Measurements from ENCODE around the gene OSM. TPM values are rescaled to one million over a fixed set of nuclear protein-coding genes. Genes with fewer than 3 reads are reported as not detected.

OSM gene
- total and polyA plus RNA-seq, 2 donors (not counting 3 experiments of a cell fraction or from before 2014, with no cell fraction given), result not detected

DNA sequence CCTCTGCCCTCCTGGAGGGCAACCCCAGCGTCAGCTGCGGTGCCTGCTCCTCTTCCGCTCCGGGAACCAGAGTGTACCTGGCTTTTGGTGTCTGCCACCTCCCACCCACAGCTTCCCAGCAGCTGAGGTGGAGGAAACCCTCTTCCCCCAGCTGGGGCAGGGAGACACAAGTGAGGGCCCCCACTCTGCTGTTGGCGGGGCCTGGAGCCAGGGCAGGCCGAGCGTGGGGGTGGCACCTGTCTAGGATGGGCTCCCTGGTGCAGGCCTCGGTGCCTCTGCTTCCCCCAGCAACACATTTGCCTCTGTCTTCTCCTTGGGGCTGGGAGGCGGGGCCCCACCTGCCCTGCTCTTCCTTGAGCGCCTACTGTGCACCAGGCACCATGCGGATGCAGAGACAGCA lies 6.4 kb downstream of the OSM start:
- Histone ChIP-seq H3K4me2 (ENCODE audit: insufficient read depth, low read length) (no peak overlapping the region), H3K27ac (ENCODE audit: insufficient read depth, low read depth, low read length) (no peak overlapping the region), H3K9ac (replicated peaks; ENCODE audit: extremely low read depth, insufficient read depth, low read length) (no peak overlapping the region), H2AFZ (ENCODE audit: low read depth, low read length) (no peak overlapping the region), H3K27me3 (ENCODE audit: control insufficient read depth in 2 of 2, insufficient read depth in 2 of 2, low read length in 2 of 2) (no peaks in the 10 kb centered on the region), H3K36me3 (ENCODE audit: control insufficient read depth in 2 of 2, extremely low read depth in 1 of 2, insufficient read depth in 2 of 2, low read length in 2 of 2) (no peaks in the 10 kb centered on the region), H3K79me2 (ENCODE audit: control insufficient read depth, insufficient read depth, low read length) (no peaks in the 10 kb centered on the region), H4K20me1 (replicated peaks; ENCODE audit: control insufficient read depth, extremely low read depth, insufficient read depth, low read length) (no peaks in the 10 kb centered on the region), H3K4me1 (ENCODE audit: control insufficient read depth, extremely low read depth, insufficient read depth, low read length) (peaks cover 10% of the 10 kb centered on the region), H3K4me3 (replicated peaks in 1 of 3; ENCODE audit: insufficient read depth in 1 of 3, low read depth in 1 of 3, low read length in 3 of 3) (no peak overlapping the region), H3K9me3 (replicated peaks; ENCODE audit: control insufficient read depth, insufficient read depth, low read length) (no peaks in the 10 kb centered on the region), H3K9me1 (replicated peaks; ENCODE audit: control insufficient read depth, extremely low read depth, insufficient read depth, low read length) (no peaks in the 10 kb centered on the region)
- FAIRE-seq (no peak), DNase-seq (ENCODE audit: low read depth, low spot score) (no peak)
- intact Hi-C loops (cut with micrococcal nuclease) (no loop called here), dilution Hi-C loops (cut with MboI; ENCODE audit: extremely low pct_ligation_motif_present, low sequenced_read_pairs) (no loop called here)
- BruUV-seq (replicated peaks), result no TSS peak
- ChIA-PET CTCF (interaction anchor here (1.4 to 3.7 kb wide), 2 partner anchors 127 to 152 kb away, joined by 6 to 56 read pairs; partner anchors contain the start of gene RNF215), POLR2A (no interaction called here)
- TF ChIP-seq, protein P1, sequence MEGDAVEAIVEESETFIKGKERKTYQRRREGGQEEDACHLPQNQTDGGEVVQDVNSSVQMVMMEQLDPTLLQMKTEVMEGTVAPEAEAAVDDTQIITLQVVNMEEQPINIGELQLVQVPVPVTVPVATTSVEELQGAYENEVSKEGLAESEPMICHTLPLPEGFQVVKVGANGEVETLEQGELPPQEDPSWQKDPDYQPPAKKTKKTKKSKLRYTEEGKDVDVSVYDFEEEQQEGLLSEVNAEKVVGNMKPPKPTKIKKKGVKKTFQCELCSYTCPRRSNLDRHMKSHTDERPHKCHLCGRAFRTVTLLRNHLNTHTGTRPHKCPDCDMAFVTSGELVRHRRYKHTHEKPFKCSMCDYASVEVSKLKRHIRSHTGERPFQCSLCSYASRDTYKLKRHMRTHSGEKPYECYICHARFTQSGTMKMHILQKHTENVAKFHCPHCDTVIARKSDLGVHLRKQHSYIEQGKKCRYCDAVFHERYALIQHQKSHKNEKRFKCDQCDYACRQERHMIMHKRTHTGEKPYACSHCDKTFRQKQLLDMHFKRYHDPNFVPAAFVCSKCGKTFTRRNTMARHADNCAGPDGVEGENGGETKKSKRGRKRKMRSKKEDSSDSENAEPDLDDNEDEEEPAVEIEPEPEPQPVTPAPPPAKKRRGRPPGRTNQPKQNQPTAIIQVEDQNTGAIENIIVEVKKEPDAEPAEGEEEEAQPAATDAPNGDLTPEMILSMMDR (IDR thresholded peaks at IDR 0.05; ENCODE audit: extremely low read depth in 1 of 2, insufficient read depth in 1 of 2, low read depth in 1 of 2, low read length in 2 of 2), result no peak
- TF ChIP-seq FOS (IDR thresholded peaks at IDR 0.05; ENCODE audit: borderline replicate concordance, insufficient read depth, low read length), result no peak
- no peak for TF ChIP-seq POLR2A (IDR thresholded peaks at IDR 0.05; ENCODE audit: low read depth, low read length)
- TF ChIP-seq EZH2 (IDR thresholded peaks at IDR 0.05; ENCODE audit: borderline replicate concordance, low read depth, low read length, severe bottlenecking), result no peak
- no peak for TF ChIP-seq POLR2AphosphoS5 (IDR thresholded peaks at IDR 0.05; ENCODE audit: insufficient read depth, low read depth, low read length)

GRCh38 chr22:30254314-30254713 lies 12.3 kb downstream of the OSM start:
- no peaks in the 10 kb centered on the region for H3K9me1 ChIP-seq (replicated peaks; ENCODE audit: control insufficient read depth, extremely low read depth, insufficient read depth, low read length)
- no peaks in the 10 kb centered on the region for H4K20me1 ChIP-seq (replicated peaks; ENCODE audit: control insufficient read depth, extremely low read depth, insufficient read depth, low read length)
- FAIRE-seq, result no peak
- H3K4me1 ChIP-seq (ENCODE audit: control insufficient read depth, extremely low read depth, insufficient read depth, low read length), result peaks cover 5% of the 10 kb centered on the region
- no peaks in the 10 kb centered on the region for H3K79me2 ChIP-seq (ENCODE audit: control insufficient read depth, insufficient read depth, low read length)
- TF ChIP-seq POLR2A (IDR thresholded peaks at IDR 0.05; ENCODE audit: low read depth, low read length) (no peak), EZH2 (IDR thresholded peaks at IDR 0.05; ENCODE audit: borderline replicate concordance, low read depth, low read length, severe bottlenecking) (no peak), FOS (IDR thresholded peaks at IDR 0.05; ENCODE audit: borderline replicate concordance, insufficient read depth, low read length) (no peak), GATA2 (IDR thresholded peaks at IDR 0.05; ENCODE audit: insufficient read depth, insufficient read length, low read depth, low read length) (no peak), MYC (IDR thresholded peaks at IDR 0.05; ENCODE audit: low read depth, low read length) (no peak), JUN (IDR thresholded peaks at IDR 0.05; ENCODE audit: borderline replicate concordance, insufficient read depth, insufficient read length, low read depth) (no peak), POLR2AphosphoS5 (IDR thresholded peaks at IDR 0.05; ENCODE audit: insufficient read depth, low read depth, low read length) (no peak)
- TF ChIP-seq, protein P1 (IDR thresholded peaks at IDR 0.05; ENCODE audit: extremely low read depth in 1 of 2, insufficient read depth in 1 of 2, low read depth in 1 of 2, low read length in 2 of 2), result no peak
- TF ChIP-seq, protein P2, sequence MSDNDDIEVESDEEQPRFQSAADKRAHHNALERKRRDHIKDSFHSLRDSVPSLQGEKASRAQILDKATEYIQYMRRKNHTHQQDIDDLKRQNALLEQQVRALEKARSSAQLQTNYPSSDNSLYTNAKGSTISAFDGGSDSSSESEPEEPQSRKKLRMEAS (IDR thresholded peaks at IDR 0.05; ENCODE audit: insufficient read depth, insufficient read length), result no peak
- no peak overlapping the region for H3K9ac ChIP-seq (replicated peaks; ENCODE audit: extremely low read depth, insufficient read depth, low read length)
- POLR2A ChIA-PET, result interaction anchor here (1.3 kb wide), 1 partner anchor 146 kb away, joined by 3 read pairs; no protein-coding TSS in a partner anchor
- CTCF ChIA-PET, result interaction anchor here (1.5 to 3.6 kb wide), 6 partner anchors 133 to 163 kb away, joined by 4 to 214 read pairs (median 22); partner anchors contain the start of gene RNF215
- intact Hi-C loops (cut with micrococcal nuclease), result no loop called here
- H3K27ac ChIP-seq (ENCODE audit: insufficient read depth, low read depth, low read length), result no peak overlapping the region
- dilution Hi-C loops (cut with MboI; ENCODE audit: extremely low pct_ligation_motif_present, low sequenced_read_pairs), result no loop called here
- H3K4me3 ChIP-seq (replicated peaks in 1 of 3; ENCODE audit: insufficient read depth in 1 of 3, low read depth in 1 of 3, low read length in 3 of 3), result no peak overlapping the region
- H3K4me2 ChIP-seq (ENCODE audit: insufficient read depth, low read length), result no peak overlapping the region
- H2AFZ ChIP-seq (ENCODE audit: low read depth, low read length), result no peak overlapping the region
- DNase-seq (ENCODE audit: low read depth, low spot score), result no peak
- no peaks in the 10 kb centered on the region for H3K9me3 ChIP-seq (replicated peaks; ENCODE audit: control insufficient read depth, insufficient read depth, low read length)
- no TSS peak for BruUV-seq (replicated peaks)
- no peaks in the 10 kb centered on the region for H3K27me3 ChIP-seq (ENCODE audit: control insufficient read depth in 2 of 2, insufficient read depth in 2 of 2, low read length in 2 of 2)
- H3K36me3 ChIP-seq (ENCODE audit: control insufficient read depth in 2 of 2, extremely low read depth in 1 of 2, insufficient read depth in 2 of 2, low read length in 2 of 2), result no peaks in the 10 kb centered on the region

Measured in endothelial cell of umbilical vein (primary cell).